ENCODE measurements around the gene CDCA4.
A peak's percentile ranks its signal among the peaks of the same experiment; 100 is the strongest.
"Not testable (repeated sequence)": the region's sequence is repeated elsewhere in the genome, so short reads cannot be mapped to it uniquely, and the experiment has no call there.

Gene CDCA4

DNA sequence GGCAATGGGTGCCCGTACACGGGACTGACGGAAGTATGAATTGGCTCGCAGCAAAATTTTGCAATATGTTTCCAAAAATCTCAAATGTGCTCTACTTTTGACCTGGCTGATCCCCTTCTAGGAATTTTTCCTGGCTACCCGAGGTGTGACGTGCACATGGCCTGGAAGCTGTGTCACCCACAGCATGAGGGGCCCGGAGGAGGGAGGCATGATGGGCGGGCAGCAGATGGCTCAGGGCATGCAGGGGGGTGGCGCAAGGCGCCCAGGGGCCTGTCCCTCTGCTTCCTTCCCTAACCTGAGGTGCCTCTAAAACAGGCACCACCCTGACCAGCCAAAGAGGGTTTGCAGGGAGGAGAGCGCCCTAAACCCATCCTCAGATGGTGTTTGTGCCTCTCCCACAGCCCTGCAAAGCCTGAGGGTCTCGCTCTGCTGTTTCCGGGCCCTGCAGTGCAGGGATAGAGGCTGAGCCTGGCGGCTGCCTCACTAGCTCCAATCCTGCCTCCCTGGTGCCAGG, 37.7 kb upstream of the CDCA4 start:
- DNase-seq (ENCODE audit: low spot score): no peak

DNA sequence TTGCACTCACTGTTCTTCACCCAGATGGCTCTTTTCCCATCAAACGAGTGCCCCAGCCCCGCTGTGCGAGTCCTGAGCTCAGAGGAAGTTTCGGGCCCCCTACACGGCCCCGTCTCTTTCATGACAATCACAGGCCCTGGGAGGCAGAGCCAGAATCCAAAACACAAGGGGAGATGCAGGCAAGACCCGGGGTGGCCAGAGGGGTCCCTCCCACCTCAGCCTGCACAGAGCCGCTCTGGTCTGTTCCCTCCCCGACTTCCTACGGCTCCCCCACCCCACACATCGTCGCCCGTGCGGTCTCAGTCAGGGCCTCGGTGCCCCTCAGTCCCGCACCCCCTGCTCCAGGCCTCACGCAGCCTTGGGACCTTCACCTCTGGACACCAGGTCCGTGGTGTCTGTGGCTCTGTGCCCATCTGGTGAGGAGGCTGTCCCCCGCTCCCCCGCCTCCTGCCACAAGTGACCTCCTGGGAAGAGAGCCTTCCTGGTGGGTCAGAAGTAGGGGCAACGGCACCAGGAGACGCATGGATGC, 35.5 kb upstream of the CDCA4 start:
- DNase-seq (ENCODE audit: low spot score): no peak

DNA sequence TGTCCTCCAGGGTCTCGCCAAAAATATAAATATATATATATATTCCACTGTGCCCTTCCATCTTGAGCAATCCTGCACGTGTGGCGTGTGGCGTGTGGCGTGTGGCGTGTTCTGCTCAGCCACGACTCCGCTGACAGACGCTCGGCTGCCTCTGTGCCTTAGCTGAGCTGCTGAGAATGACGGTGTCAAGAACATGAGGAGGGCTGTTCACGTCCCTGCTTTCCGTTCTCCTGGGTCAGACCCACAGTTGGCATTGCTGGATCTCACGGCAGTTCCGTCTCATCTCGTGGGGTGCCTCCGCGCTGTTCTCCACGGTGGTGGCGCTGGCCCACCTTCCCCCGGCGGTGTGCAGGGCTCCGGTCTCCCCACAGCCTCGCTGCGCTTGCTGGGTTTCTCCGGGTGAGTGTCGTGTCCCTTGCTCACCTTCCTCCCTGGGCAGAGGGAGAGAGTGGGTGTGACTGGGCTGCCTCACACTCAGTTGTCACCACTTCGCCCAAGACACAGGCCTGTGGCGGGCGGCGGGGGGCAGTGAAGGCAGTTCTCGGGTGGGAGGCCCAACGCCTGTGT, 34.9 kb upstream of the CDCA4 start:
- DNase-seq (ENCODE audit: low spot score): no peak

DNA sequence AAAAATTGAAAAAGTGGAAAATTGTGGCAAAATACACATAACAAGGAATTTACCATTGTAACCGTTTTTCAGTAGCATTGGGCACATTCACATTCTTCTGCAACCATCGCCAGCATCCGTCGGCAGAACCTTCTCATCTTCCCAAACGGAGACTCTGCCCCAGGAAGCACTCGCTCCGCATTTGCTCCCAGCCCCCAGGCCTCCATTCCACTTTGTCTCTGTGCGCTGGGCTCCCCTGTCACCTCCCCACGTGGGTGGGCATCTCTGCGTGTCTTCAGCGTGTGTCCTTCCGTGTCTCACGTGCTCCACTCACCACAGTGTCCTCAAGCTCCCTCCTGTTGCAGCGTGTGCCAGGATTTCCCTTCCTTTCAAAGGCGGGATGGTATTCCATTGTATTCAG, 34.5 kb upstream of the CDCA4 start:
- no peak for DNase-seq (ENCODE audit: low spot score)

DNA sequence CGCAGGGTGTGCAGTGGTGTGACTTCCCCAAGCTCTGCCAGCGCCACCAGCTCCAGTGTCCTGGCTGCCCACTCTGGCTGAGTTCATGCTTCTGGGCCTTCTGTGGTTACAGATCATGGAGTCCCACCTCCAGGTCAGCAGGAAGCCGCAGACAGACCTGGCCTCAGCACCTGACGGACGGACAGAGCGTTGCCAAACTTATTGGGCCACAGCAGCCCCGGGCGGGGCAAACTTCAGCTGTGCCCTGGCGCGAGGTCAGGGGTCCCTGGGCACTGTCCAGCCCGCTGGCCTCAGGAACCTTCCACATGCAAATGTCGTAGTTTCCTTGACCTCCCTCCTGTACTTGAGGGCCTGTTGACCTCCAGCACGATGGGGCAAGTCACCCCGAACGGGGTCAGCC, 33.1 kb upstream of the CDCA4 start:
- DNase-seq (ENCODE audit: low spot score): no peak

DNA sequence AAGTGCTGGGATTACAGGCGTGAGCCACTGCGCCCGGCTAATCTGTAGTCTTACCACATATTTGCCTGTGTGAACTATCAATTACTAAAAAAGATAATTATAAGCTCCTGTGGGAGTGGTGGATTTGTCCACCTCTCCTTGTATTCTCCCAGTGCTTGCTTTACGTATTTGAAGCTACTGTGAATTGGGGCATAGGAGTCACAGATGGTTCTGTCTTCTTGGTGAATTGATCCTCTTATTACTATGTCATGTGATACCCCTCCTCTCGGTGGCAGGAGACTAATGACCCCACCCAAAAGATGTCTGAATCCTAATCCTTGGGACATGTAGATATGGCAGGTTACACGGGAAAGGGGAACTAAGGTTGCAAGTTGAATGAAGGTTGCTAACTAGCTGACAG, 32.5 kb upstream of the CDCA4 start:
- no peak for DNase-seq (ENCODE audit: low spot score)

DNA sequence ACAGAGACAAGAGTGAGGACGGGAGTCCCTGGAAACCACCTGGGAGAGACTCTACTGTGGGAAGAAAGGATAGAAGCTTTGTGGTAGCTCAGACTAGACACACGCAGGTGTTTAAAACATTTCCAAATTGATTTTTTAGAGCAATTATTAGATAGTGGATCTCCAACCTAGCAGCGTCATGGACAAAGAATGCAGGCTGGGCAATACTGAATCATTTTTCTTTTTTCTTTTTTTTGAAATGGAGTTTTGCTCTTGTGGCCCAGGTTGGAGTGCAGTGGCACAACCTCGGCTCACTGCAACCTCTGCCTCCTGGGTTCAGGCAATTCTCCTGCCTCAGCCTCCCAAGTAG, 31.2 kb upstream of the CDCA4 start:
- no peak for DNase-seq (ENCODE audit: low spot score)

DNA sequence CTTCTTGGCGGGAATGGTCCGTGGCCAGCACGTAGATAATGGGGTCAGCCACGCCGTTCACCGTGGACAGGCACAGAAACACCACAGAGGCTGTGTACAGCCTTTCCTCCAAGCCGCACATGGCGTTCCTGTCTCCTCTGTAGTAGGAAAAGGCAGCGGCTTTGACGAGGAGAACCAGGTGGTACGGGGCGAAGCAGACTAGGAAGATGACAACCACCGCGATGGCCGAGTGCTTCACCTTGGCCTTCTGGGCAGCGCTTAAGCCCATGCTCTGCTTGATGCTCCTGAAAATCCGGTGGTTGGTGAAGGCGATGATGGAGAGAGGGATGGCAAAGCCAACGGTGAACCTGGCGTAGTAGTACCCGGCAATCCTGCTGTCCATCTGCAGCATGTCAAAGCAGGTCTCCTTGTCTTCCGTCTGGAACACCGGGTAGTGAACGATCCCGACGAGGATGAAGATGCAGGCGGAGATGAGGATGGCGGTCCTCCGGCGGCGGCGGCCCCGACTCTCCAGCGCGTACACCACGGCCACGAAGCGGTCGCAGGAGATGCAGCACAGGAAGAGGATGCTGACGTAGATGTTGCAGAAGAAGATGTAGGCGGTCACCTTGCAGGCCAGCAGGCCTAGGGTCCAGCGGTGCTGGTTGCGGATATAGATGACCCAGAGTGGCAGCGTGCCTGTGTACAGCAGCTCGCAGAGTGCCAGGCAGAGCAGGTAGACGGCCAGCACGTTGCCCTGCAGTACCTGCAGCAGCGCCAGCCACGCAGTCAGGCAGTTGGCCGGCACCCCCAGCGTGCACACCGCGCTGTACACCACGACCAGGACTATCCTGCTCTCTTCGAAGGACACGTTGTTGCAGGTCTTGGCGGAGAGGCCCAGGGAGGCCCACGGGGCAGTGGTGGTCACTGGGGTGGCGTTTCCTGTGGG, 30.6 kb upstream of the CDCA4 start:
- DNase-seq (ENCODE audit: low spot score): no peak

DNA sequence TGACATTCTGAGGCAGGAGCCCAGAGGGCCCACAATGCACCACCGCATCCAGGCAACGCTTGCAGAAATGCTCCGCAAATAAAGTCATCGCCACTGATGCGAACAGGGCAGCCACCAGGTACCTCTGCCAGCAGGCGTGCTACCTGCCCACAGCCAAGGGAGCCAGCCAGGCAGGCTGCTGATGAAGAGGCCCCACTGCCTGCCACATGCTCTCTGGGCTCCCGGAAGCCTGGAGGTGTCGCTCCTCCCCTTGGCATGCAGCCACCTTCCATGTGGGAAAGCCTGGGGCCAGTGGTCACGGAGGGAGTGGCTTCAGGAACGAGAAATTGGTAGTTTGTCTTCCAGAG, 29.6 kb upstream of the CDCA4 start:
- peak; percentile 97 for DNase-seq (ENCODE audit: low spot score)

DNA sequence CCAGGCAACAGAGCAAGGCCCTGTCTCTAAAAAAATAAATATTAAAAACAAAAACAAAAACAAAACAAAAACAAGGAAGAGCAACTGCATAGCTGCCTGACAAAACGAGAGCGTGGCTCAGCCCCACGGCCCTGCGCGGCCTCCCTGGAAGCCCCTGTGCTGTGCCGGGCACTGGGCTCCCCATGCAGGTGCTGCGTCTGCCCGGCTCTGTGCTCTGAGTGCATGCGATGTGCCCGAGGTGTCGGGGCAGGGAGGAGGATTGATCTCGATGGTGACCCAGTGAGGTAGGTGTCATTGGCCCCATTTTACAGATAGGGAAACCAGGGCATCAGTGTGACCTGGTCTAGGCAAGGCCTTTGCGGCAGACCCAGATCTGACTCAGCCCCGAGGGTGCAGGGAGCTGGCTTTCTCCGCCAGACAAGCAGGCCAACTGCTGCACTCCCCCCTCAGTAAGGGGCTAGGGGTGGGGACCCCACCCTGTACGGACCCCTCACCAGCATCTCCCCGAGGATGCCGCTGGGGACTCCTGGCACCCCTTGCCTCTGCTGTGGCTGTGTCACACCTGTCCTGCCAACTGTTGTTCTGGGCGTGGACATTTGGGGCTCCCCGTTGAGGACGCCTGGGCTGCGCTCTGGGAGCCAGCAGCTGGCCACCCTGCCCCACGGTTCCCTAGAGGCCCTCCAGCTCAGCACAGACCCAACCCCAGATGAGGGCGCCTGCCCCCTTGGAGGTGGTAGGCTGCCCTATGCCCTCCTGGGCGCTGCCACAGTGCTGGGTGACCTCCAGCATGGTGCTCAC, 29.1 kb upstream of the CDCA4 start:
- no peak for DNase-seq (ENCODE audit: low spot score)

DNA sequence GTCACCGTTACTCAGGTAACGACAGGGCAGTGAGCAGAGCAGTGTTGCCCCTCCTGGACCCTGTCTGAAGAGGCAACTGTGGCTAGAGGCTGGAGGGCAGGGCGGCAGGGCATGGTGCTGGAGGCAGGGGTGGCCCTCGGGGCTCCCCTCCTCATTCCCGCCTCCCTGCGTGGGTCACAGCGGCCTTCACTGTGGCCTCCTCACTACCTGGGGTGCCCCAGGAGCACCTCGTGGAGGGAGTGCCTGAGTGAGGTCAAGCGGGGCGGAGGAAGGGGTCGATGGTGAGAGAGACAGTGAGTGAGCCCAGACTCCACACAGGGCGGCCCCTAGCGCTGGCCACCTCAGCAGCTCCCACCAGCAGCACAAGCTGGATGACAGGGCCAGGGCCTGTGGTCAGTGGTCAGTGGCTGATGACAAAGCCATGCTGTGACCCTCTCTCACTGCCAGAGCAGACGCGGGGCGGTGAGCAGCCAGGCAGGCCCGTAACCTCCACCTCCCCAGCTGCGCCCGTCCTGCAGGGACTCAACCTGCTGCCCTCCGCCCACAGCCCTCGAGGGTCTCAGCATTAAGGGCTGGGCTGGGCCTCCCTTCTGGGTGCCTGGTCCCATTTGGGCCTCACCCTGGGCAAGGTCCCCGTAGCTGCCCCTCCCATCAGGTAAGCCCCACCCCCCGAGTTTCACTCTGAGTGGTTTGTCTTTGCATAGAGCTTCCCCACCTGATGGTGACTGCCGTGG, 26.6 kb upstream of the CDCA4 start:
- no peak for DNase-seq (ENCODE audit: low spot score)

DNA sequence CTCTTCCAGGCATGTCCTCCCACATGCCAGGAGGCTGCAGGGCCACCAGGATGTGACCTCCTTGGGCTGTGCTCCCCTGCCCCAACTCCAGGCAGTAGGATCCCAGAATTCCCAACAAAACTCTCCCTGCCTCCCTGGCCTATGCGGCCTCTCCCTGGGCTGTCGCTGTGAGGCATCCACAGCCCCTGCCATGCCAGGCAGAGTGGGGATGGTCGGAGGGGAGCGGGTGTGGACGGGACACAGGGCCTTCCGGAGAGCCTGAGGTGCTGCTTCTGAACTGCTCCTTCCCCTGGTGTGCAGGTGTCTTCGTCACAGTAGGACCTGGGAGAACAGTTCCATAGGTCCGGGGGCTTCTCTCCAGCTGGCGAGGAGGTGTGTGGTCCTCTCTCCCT, 26.0 kb upstream of the CDCA4 start:
- DNase-seq (ENCODE audit: low spot score): no peak

DNA sequence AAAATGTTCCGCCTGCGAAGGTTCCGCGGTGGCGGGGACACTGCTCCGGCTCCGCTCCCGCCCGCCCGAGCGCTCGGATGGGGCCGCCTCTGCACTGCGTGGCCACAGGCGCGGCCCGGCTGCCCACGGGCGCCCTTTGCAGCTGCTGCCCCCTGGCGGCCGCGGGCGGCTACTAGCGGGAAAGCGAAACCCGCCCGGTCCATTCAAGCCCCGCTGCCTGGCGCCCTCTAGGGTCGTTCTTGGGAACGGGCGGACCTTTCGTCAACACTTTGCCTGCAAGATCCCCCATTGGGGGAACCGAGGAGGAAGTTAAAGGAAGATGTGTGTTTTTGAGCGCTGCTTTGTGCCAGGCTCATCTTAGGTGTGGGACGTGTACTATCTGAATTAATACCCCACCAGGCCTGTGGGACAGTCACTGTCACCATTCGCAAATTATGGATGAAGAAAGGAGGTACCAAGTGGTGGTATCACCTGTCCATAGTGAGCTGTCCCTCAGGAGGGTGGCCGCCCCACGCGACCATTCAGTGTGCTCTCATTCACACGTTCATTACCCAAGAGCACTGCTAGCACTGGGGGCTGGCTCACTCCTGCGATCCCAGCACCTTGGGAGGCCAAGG, 24.9 kb upstream of the CDCA4 start:
- peak; percentile 76 for DNase-seq (ENCODE audit: low spot score)

DNA sequence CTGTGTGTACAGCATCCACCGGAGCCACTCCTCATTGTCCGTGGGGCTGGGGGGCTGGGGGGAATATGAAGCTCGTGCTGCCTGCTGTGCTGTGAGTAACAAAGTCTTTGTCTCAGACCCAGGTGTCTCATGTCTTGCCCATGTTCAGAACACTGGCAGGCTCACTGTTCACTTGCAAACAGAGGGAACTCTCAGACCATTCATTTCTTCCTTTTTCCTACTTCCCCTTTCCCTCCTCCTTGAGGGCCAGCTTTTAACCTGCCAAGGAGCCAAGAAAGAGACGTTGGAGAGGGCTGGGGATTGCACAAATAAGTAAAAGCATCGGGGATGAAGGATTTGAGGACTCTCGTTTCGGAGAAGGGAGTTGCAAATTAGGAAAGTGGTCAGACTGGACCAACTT, 22.8 kb upstream of the CDCA4 start:
- DNase-seq (ENCODE audit: low spot score): no peak

DNA sequence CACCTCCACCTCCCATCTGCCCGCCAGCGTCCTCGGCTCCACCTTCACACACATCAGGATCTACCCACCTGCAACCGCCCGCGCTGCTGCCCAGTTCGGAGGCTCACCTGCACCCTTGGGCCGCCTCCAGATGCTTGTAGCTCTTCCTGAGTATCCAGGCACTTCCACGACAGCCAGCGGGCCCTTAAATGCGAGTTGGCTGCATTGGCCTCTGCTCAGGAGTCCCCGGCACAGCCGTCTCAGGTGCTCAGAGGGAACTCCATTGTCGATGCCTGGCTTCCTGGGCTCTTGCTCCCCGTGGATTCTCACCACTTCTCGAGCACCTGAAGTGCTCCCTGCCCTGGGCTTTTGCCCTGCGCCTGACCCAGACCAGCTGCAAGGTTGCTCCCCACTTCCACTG, 21.9 kb upstream of the CDCA4 start:
- no peak for DNase-seq (ENCODE audit: low spot score)

DNA sequence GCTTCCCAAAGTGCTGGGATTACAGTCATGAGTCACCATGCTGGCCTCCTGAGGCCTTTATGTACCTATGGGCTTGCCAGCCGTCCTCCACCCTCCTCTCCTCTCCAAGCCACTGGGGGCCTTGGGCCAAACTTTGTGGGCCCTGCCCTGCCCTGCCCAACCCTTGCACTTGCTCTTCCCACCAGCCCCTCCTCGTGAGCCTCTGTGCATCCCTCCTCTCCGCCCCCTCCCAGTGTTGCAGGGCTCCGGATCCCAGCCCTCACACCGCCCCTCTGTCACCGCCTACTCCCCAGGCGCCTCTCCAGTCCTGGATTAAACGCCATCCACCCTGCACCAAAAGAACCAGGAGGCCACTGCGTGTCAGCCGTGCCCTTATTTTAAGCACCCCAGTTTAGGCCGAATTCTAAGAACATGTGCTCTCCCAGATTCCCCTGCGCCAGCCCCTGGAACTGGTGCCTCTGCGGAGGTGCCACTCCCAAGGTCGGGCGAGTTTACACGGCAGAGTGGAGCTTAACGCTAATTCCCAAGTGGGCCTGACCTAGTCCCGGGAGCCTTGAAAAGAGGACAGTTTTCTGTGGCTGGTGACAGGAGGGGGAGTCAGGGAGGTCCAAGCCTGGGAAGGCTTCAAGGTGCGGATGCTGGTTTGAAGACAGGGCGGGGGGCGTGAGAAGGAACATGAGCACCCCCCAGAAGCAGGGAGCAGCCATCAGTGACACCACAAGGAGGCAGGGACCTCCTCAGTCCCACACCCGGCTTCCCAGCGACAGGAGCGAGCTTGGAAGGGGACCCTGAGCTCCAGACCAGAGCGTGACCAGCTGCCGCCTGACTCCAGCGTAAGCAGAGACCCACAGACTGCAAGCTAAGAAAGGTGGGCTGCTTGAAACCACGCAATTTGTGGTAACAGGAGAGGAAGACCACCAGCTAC, 21.2 kb upstream of the CDCA4 start:
- DNase-seq (ENCODE audit: low spot score): peak; percentile 44

DNA sequence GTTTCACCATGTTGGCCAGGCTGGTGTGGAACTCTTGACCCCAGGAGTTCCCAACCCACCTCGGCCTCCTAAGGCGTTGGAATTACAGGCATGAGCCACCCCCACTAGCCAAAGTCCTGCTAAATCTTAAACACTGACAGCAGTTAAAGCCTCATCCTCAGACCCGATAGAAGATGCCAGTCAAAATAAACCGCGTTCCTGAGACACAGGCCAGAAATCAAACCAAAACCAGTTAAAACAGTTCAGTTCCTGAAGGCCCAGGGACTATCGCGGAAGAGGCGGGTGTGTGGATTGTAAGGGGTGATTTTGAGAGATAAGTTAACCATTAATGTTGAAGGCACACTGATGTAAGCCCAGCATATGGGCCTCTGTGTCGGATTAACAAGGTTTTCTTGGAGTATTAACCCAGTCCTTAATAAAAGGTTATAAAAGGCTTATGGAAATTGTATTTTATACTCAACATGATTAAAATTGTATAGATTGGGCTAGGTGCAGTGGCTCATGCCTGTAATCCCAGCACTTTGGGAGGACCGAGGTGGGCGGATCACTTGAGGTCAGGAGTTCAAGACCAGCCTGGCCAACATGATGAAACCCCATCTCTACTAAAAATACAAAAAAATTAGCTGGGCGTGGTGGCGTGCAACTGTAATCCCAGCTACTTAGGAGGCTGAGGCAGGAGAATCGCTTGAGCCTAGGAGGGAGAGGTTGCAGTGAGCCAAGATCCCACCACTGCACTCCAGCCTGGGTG, 18.7 kb upstream of the CDCA4 start:
- peak; percentile 69 for DNase-seq (ENCODE audit: low spot score)

DNA sequence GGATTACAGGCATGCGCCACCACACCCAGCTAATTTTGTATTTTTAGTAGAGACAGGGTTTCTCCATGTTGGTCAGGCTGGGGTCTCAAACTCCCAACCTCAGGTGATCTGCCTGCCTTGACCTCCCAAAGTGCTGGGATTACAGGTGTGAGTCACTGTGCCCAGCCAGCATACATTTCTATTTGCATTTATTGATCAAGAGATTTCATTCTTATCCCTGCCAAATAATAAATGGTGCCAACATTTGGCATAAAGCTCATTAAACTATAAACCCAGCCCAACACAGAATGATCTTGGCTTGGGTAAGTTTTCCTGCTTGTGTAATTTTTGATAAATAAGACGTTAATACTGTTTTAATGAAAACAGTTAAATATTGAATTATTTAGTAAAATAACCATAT, 14.7 kb upstream of the CDCA4 start:
- DNase-seq (ENCODE audit: low spot score): not testable (repeated sequence)

DNA sequence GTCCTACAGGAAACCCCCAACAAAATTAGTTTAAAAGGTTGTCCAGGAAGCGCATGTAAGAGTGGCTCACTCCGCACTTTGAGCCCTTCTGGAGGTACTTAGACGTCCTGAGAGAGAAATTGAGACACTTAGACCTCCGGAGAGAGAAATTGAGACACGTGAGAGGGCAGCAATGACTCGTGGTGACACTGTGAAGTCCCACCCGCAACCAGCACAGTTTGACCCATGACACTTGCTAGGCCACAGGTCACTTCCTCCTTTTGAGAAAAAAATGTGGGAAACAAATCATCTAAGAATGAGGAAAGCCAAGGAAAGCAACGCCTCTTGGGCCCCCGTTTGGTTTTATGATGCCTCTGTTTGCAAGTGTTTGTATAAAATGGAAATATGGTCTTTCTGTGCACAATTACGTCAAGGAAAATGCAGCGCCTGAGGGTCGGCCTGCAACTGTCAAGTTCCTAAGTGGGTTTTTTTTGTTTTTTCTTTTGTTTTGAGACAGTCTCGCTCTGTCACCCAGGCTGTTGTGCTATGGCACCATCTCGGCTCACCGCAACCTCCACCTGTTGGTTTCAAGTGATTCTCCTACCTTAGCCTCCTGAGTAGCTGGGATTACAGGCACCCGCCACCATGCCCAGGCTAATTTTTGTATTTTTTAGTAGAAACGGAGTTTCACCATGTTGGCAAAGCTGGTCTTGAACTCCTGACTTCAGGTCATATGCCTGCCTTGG, 13.6 kb upstream of the CDCA4 start:
- DNase-seq (ENCODE audit: low spot score): peak; percentile 75
